HG03060 (cell line): ENCODE measurements around the gene DYNLT3.

Source experiments
- ATAC-seq: cut with Tn5 transposase; IDR thresholded peaks from one replicate; pipeline ENCODE4 v1.9.1; 2021; ENCODE audit warnings: low read depth, moderate number of reproducible peaks; ENCODE audit not compliant: unreplicated experiment

DYNLT3 gene

GRCh38 chrX:37846141-37846540, 1.2 kb downstream of the DYNLT3 start:
- ATAC-seq = no peak

GRCh38 chrX:37844622-37845021, 2.7 kb downstream of the DYNLT3 start:
- ATAC-seq = no peak

- no peak for ATAC-seq
Observed at GRCh38 chrX:37840931-37841330, 6.4 kb downstream of the DYNLT3 start.

GRCh38 chrX:37834937-37835336, 12.4 kb downstream of the DYNLT3 start:
- ATAC-seq = no peak

GRCh38 chrX:37830371-37830770, 17.0 kb downstream of the DYNLT3 start:
- ATAC-seq = no peak

- ATAC-seq = no peak
Observed at GRCh38 chrX:37829721-37830120, 17.6 kb downstream of the DYNLT3 start.

- ATAC-seq = no peak
Observed at GRCh38 chrX:37825215-37825842, 22.0 kb downstream of the DYNLT3 start.

GRCh38 chrX:37824491-37825214, 22.7 kb downstream of the DYNLT3 start:
- no peak for ATAC-seq

GRCh38 chrX:37820646-37821045, 26.7 kb downstream of the DYNLT3 start:
- ATAC-seq = no peak

GRCh38 chrX:37818031-37818430, 29.3 kb downstream of the DYNLT3 start:
- ATAC-seq = no peak

GRCh38 chrX:37817579-37817978, 29.8 kb downstream of the DYNLT3 start:
- peak; percentile 28 for ATAC-seq

- peak; percentile 9 for ATAC-seq
Observed at GRCh38 chrX:37817176-37817575, 30.2 kb downstream of the DYNLT3 start.

GRCh38 chrX:37816766-37817165, 30.6 kb downstream of the DYNLT3 start:
- ATAC-seq = no peak

GRCh38 chrX:37815366-37815765, 32.0 kb downstream of the DYNLT3 start:
- ATAC-seq = no peak

- no peak for ATAC-seq
Observed at GRCh38 chrX:37813570-37813969, 33.8 kb downstream of the DYNLT3 start.

- ATAC-seq = no peak
Observed at GRCh38 chrX:37812110-37812509, 35.3 kb downstream of the DYNLT3 start.

- no peak for ATAC-seq
Observed at GRCh38 chrX:37809970-37810369, 37.4 kb downstream of the DYNLT3 start.

- no peak for ATAC-seq
Observed at GRCh38 chrX:37803057-37803456, 44.3 kb downstream of the DYNLT3 start.

GRCh38 chrX:37802028-37802427, 45.3 kb downstream of the DYNLT3 start:
- ATAC-seq = no peak

- ATAC-seq = no peak
Observed at GRCh38 chrX:37800717-37801116, 46.7 kb downstream of the DYNLT3 start.

GRCh38 chrX:37799936-37800335, 47.4 kb downstream of the DYNLT3 start:
- no peak for ATAC-seq

GRCh38 chrX:37796805-37797204, 50.6 kb downstream of the DYNLT3 start:
- ATAC-seq = peak; percentile 82
